ENCODE measurements around the gene TULP4. TPM values are rescaled to one million over a fixed set of nuclear protein-coding genes. Genes with fewer than 3 reads are reported as not detected.

TULP4 gene
- total and polyA plus RNA-seq, 2 of the 8 experiments (the other 6 are each of a cell fraction or from before 2014, with no cell fraction given), result 7.7 to 51.6 TPM

- TF ChIP-seq, protein P1, sequence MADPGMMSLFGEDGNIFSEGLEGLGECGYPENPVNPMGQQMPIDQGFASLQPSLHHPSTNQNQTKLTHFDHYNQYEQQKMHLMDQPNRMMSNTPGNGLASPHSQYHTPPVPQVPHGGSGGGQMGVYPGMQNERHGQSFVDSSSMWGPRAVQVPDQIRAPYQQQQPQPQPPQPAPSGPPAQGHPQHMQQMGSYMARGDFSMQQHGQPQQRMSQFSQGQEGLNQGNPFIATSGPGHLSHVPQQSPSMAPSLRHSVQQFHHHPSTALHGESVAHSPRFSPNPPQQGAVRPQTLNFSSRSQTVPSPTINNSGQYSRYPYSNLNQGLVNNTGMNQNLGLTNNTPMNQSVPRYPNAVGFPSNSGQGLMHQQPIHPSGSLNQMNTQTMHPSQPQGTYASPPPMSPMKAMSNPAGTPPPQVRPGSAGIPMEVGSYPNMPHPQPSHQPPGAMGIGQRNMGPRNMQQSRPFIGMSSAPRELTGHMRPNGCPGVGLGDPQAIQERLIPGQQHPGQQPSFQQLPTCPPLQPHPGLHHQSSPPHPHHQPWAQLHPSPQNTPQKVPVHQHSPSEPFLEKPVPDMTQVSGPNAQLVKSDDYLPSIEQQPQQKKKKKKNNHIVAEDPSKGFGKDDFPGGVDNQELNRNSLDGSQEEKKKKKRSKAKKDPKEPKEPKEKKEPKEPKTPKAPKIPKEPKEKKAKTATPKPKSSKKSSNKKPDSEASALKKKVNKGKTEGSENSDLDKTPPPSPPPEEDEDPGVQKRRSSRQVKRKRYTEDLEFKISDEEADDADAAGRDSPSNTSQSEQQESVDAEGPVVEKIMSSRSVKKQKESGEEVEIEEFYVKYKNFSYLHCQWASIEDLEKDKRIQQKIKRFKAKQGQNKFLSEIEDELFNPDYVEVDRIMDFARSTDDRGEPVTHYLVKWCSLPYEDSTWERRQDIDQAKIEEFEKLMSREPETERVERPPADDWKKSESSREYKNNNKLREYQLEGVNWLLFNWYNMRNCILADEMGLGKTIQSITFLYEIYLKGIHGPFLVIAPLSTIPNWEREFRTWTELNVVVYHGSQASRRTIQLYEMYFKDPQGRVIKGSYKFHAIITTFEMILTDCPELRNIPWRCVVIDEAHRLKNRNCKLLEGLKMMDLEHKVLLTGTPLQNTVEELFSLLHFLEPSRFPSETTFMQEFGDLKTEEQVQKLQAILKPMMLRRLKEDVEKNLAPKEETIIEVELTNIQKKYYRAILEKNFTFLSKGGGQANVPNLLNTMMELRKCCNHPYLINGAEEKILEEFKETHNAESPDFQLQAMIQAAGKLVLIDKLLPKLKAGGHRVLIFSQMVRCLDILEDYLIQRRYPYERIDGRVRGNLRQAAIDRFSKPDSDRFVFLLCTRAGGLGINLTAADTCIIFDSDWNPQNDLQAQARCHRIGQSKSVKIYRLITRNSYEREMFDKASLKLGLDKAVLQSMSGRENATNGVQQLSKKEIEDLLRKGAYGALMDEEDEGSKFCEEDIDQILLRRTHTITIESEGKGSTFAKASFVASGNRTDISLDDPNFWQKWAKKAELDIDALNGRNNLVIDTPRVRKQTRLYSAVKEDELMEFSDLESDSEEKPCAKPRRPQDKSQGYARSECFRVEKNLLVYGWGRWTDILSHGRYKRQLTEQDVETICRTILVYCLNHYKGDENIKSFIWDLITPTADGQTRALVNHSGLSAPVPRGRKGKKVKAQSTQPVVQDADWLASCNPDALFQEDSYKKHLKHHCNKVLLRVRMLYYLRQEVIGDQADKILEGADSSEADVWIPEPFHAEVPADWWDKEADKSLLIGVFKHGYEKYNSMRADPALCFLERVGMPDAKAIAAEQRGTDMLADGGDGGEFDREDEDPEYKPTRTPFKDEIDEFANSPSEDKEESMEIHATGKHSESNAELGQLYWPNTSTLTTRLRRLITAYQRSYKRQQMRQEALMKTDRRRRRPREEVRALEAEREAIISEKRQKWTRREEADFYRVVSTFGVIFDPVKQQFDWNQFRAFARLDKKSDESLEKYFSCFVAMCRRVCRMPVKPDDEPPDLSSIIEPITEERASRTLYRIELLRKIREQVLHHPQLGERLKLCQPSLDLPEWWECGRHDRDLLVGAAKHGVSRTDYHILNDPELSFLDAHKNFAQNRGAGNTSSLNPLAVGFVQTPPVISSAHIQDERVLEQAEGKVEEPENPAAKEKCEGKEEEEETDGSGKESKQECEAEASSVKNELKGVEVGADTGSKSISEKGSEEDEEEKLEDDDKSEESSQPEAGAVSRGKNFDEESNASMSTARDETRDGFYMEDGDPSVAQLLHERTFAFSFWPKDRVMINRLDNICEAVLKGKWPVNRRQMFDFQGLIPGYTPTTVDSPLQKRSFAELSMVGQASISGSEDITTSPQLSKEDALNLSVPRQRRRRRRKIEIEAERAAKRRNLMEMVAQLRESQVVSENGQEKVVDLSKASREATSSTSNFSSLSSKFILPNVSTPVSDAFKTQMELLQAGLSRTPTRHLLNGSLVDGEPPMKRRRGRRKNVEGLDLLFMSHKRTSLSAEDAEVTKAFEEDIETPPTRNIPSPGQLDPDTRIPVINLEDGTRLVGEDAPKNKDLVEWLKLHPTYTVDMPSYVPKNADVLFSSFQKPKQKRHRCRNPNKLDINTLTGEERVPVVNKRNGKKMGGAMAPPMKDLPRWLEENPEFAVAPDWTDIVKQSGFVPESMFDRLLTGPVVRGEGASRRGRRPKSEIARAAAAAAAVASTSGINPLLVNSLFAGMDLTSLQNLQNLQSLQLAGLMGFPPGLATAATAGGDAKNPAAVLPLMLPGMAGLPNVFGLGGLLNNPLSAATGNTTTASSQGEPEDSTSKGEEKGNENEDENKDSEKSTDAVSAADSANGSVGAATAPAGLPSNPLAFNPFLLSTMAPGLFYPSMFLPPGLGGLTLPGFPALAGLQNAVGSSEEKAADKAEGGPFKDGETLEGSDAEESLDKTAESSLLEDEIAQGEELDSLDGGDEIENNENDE (IDR thresholded peaks at IDR 0.05; ENCODE audit: insufficient replicate concordance, low read length), result no peak
- TF ChIP-seq JUN (IDR thresholded peaks at IDR 0.05; ENCODE audit: low read depth, low read length), result no peak
- no peak for TF ChIP-seq TAF7 (optimal IDR thresholded peaks at IDR 0.05; ENCODE audit: borderline replicate concordance, low read depth, low read length)
- no peak for TF ChIP-seq GTF2F1 (IDR thresholded peaks at IDR 0.05; ENCODE audit: borderline replicate concordance, low read depth, low read length)
- TF ChIP-seq HDAC6 (IDR thresholded peaks at IDR 0.05; ENCODE audit: low read depth, low read length), result no peak
- TF ChIP-seq SAP30 (IDR thresholded peaks at IDR 0.05; ENCODE audit: insufficient read depth, insufficient replicate concordance, low read length), result no peak
- no peak for TF ChIP-seq BACH1 (IDR thresholded peaks at IDR 0.05; ENCODE audit: low read length)
- no peak for TF ChIP-seq MAFK (IDR thresholded peaks at IDR 0.05; ENCODE audit: low read depth, low read length)
- no peak for TF ChIP-seq TBP (IDR thresholded peaks at IDR 0.05; ENCODE audit: low read depth, low read length)
Measured at GRCh38 chr6:158439255-158439654, 127.0 kb downstream of the TULP4 start (continued).
